Activated CD8-positive, alpha-beta memory T cell treated with anti-CD3 and anti-CD28 coated beads for 24 hours (primary cell): Measurements from ENCODE around the gene SBF1.

Experiments
- DNase-seq: peaks from one replicate; pipeline ENCODE4 v3.0.0-alpha.2; 2020

The SBF1 gene

DNA sequence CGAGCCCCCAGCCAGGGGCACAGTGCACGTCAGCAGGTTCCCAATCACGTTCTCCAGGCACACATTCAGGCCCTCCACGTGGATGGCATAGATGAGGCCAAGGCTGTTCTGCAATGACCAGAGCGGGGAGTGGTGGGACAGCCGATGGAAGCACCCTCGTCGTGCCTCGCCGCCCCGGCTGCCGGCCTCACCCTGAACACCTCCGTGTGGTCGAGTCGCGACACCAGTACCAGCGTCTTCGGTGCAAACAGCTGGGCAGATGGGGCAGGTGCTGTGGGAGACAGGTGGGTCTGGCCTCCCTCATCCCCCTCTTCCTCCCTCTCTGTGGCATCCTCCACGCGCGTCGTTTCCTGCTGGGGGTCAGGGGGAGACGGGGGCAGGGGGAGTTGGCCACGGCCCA, 7.5 kb downstream of the SBF1 start:
- DNase-seq, result no peak

DNA sequence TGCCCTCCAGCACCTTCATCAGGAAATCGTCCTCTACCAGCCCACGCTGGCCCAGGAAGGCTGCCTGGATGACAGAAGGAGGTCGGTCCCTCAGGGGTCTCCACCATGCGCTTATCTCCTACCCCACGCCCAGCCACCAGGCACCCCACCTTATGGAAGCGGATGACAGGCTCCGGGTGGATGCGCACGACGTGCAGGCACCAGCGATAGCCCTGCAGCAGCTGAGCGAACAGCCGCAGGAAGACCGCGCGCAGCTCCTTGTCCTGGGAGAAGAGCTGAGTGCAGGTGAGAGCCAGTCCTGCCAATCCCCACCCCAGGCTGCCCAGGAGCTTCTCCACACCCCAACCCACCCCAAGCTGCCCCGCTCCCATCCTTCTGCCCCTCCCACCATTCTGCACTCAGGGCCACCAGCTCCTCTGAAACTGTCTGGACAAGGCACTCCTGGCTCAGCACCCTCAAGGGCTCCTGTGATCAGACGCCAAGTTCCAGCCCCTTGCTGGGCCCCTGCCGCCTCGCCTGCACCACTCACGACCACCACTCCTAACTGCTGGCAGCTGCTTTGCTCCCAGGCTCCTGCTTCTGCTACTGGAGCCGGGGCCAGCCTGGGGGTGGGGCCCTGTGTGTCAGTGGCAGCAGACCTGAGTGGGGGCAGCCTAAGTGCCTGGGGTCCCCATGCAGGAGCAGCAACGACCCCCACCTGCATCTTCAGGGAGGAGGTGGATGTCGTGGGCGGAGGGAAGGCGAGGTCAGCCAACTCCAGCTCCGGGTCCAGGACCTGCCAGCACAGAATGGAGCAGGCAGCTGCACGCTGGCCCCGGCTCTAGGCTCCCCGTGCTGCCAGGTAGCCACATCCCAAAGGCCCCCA, 9.5 kb downstream of the SBF1 start:
- no peak for DNase-seq

DNA sequence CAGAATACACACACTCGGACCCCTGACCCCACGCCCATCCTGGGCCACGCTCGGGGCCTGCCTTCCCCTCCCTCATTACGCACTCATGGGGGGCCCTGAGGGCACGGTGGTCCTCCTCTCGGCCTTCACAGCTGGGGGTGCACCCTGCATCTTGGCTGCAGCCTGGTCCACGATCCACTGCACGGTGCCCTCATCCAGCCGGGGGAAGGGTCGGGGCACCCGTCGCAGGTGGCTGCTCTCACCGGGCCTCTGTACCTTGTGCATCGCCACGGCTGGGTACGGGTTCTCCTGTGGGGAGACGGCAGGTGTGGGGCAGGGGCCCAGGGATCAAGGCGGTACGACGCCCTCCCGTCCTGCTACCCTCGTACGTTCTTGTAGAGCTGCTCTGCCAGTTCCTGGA, 10.4 kb downstream of the SBF1 start:
- DNase-seq, result no peak

DNA sequence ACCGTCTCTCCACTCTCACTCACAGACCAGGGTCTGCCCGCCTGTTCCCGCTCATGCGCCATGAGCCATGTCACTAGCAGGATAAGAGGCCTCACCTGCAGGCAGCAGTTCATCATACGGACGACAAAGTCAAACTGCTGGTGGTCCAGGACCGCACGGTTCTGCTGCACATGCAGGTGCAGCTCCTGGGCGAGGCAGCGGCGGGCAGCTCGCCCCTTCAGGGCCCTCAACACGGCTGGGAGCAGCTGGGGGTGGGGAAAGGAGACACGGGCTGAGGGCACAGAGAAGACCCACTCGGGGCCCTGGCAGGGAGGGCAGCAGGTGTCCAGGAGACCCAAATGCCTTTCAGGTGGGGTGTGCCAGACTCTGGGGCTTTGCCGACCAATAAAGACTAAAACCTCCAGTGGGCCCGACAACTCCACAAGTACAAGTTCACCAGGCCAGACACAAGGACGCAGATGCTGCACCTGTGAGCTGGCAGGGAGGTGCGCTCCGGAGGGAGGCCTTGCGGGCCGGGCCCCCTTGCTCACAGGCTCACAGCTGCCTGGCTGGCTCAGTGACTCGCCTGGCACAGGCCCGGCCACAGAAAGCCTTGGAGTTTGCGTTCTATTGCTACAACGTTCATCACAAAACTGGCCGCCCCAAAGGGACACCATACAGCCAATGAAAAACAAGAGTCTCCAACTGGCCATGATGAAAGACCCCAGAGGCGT, 11.5 kb downstream of the SBF1 start:
- no peak for DNase-seq

DNA sequence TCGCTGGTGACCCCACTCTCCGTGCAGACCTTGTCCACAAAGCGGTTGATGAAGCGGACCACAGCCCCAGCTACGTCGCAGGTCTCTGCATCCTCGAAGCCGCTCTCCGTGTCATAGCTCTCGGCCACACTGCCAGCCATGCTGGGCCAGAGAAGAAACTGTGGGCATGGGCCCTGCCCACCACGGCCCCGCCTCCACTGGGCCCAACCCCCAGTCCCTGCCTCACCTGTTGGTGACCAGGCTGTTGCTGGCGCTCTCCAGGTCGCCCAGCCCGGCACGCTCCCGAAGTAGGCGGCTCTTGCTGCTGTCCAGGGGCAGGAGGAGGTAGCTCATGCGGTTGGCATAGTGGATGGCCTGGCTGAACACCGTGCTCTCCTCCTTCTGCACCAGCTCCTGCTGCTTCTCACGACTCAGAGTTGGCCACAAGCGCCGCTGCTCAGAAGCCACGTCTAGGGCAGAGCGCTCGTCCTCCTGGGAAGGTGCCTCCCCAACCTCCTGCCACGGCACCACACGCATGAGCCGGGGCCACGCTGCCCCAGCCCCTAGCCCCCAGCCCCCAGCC, 12.8 kb downstream of the SBF1 start:
- no peak for DNase-seq

DNA sequence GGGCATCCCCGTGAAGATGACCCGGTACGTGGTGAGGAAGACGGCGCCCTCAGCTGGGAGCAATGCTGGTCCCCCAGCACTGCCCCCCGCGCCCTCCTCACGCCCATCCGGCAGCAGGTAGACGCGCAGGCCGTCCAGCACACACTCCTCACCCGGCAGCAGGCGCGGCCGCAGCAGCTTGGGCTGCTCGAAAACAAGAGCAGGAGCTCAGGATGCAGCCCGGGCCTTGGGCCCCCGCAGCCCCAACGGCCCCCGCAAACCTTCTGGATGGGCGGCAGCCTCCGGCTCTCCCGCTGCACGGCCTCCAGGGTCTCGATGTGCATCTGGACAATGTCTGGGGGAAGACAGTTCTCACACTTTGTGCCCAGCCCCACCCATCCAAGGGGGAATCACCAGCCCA, 13.3 kb downstream of the SBF1 start:
- DNase-seq, result no peak

DNA sequence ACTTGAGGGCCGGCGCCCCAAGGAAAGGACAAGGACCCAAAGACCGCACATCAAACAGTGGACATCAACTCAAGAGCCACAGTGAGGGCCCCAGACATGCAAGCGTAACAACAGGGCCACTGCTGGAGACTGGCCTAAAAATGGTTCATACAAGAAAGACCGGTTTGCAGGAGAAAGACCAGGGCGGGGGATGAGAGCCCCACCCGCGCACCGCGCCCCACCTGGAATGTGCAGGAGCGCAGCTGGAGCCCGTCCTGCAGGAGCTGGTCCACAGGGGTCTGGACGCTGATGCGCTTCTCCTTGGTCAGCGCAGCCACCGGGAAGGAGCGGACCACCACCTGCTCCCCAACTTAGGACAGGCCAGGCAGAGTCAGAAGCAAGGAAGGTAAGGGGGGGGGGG, 13.9 kb downstream of the SBF1 start:
- no peak for DNase-seq

DNA sequence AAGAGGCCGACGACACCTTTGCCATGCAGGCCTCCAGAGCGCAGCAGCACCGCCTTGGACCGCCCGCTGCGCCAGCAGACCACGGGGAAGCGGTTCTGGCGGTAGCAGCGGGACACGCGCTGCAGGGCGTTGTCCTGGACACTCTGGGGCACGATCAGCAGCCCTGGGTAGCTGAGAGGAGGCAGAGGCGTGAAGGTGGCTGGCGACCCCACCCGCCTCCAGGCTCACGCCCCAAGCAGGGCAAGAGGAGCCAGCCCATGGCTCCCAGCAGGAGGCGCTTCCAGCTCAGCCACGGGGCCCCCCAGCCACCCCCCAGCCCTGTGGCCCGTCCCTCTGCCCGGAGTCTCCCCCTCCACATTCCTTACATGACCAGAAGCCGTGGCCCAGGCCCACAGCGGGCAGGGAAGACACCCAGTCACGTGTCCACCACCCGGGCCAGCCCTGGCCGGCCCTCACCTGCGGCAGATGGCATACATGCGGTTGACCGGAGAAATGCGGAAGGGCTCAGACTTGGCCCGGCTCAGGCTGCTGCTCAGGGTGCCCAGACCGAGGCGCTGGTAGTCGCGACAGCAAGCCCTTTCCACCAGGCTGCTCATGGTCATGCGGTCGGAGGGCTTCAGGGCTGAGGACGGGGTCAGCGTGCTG, 15.2 kb downstream of the SBF1 start:
- no peak for DNase-seq

DNA sequence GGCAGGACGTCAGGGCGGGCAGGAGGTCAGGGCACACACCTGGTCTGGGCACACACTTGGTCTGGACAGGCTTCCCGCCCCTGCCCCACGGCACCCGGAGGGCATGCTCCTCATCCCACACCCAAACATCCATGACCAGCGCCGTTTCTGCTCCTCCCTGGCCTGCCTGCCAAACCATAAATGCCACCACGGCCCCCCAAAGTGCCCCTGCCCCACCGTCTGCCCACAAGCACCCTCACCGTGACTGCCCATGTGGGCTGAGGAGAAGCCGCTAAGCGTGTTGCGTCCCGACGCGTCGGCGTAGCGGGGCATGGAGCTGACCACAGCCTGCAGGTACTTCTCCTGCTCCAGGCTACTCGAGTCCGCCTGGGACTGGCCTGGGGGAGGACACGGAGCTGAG, 15.8 kb downstream of the SBF1 start:
- no peak for DNase-seq

DNA sequence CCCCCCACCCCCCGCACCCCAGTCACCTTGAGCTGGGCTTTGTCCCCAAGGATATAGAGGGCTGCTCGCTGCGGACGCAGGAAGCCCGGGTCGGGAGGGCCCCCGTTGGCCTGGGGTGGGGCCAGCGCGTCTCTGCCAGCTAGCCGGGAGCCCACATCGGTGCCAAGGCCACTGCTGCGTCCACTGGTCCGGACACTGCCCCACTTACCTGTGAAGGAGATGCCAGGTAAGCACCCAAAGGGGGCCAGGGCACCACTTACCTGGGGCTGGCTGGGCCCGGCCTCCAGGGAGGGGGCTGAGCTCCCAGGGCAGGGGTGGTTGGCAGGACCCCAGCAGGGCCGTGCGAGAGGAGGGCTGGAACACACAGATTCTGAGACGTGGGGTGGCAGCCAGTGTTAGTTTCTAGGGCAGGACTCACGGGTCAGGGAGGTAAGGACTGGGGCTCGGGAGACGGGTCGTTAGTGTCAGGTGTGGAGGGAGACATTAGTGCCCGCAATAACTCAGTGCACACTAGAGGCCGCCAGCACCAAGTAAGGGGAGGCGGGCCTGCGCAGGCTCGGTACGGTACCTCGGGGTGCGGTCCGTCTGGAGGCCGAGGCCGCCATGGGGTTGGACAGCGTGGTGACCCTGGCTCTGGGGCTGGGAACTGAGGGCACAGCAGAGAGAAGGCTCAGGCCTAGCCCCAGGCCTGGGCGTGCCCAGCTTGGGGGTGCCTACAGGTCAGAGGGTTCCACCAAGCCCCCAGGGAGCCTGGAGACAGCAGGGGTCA, 18.2 kb downstream of the SBF1 start:
- DNase-seq, result no peak

DNA sequence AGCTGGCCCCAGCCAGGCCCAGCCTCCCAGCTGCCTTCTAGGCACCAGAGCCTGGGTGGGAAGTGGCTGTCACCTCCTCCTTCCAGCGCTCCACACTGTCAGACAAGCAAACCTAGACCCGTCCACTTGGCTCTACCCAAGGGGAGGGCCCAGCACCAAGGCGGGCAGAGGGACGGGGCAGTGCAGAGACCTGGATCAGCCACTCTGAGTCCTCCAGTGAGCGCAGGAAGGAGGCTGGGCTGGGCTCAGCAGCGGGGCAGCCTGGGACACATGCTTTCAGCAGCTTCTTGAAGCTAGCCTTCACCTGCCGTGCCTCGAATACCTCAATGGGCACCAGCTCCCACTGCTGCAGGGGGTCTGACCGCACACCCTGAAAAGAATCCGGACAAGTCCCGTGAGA, 18.8 kb downstream of the SBF1 start:
- no peak for DNase-seq

DNA sequence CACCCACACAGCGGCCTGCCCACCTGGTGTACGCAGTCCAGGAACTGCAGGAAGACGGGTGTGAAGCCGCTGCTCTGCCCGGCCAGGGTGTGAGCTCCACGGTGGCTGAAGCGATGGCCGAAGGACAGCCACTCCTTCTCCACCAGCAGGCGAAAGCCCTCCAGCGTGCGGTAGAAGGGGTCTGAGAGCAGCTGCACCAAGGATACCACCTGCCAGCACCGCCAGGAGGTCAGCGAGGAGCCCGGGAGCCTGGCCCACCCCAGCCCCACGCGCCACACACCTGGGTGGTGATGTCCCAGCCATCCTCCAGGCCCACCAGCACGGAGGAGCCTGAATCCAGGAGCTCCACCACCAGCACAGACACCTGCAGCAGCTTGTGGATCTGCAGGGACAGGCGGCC, 19.6 kb downstream of the SBF1 start:
- no peak for DNase-seq

DNA sequence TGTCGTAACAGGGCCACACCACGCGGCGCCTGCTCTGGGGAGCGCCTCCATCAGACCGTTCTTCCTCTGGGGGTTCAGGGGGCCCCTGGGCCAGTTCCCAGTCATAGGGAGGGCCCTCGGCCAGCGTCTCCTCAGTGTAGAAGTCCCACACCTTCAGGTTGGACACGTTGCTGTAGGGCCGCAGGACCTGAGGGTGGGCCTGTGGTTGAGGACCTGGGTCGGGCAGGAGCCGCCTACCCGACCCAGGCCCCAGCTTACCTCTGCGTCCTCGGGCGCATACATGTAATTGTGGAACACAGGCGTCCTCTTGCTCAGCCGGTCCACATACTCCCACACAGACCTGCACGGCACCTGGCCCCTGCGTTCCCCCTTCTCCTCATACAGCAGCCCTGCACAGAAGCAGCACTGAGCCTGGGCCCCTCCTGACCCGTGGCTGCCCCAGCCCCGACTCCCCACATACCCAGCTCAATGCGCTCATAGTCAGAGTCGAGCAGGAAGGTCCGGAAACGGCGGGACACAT, 20.2 kb downstream of the SBF1 start:
- DNase-seq, result no peak

DNA sequence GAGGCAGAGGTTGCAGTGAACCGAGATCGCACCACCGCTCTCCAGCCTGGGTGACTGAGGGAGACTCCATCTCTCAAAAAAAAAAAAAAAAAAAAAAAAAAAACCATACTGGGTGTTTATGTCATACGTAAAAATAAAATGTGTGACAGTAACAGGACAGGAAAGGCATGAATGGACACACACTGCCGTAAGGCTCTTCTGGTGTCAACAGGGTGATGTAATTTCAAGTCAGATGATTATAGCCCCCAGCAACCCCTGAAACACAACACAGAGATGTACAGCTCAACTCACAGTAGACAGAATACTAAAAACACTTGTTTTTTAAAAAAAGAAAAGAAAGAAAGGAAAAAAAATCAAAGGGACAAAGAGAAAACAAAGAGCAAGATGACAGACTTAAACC, 22.2 kb downstream of the SBF1 start:
- DNase-seq, result no peak

DNA sequence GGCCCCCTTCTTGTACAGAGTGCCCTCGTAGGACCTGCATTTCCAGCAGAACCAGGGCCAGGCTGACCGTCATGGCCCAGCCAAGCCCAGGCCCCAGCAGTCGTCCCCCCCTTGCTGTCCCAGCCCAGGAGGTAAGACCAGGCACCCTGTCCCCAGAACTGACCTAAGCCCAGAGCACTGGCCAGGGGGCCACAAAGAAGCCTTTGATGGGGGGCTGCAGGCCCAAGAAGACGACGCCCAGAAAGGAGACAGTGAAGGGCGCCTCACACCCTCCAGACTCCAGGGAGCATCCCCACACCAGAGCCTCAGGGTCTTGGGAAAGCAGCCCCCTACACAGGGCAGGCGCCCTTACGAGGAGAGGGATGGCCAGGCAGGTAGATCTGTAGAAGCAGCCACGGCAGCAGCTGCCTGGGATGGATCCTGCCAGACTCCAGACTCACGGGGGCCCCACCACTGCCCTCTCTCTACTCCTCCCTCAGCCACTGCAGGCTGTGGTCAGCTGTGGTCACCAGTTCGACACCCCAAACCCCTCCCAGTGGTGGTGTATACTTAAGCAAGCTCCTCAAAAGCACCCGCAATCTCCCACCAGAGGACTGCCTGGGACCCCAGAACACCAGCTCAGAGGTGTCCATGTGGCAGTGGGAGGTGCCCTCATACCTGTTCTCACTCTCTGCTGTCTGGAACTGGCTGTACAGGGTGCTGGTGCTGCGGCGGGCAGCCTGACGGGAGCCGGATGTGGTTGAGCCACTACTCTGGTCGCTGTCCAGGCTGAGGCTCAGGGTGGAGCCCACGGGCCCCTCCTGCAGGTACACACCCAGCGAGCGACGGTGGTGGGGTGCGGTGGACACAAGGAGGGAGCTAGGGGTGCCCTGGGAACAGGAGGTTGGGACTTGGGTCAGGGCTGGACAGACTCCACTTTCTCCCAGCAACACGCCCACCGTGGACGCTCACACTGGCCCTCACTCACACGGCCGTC, 27.0 kb downstream of the SBF1 start:
- no peak for DNase-seq

DNA sequence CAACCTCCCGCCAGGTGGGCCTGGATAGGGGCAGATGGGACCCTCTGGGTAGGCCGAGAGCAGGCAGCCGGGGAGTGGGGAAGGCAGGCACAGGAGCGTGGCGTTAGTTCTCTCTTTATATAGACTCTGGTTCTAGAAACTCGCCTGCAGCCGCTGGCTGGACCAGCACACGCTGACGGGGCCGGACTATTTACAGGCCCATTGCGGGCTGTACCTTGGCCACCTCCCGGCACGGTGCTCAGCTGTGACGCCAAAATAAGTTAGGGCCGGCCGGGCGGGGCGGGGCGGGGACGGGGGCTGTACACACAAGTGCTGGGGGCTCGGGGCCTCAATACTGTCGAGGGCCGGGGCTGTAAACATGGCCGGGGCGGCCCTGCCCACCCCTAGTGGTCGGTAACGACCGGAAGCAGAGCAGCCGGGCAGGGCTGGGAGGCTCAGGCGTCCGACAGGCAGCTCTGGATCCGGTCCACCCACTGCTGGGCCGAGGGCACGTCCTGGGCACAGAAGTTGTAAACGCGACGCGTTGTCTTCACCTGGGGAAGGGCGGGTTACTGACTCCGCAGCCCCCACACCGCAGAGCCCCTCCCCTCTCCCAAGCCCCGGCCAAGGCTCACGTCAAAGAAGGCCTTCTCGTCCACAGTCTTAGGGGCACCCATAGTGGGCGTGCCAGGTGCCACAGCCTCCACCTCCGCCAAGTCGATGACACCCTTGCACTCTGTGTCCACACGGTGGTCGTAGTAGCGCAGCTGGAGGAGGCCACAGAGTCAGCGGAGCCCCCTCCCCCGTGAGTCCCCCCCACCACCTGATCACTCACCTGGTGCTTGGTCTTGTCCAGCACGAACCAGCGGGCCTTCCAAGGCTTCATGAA, 27.9 kb downstream of the SBF1 start:
- DNase-seq, result no peak

DNA sequence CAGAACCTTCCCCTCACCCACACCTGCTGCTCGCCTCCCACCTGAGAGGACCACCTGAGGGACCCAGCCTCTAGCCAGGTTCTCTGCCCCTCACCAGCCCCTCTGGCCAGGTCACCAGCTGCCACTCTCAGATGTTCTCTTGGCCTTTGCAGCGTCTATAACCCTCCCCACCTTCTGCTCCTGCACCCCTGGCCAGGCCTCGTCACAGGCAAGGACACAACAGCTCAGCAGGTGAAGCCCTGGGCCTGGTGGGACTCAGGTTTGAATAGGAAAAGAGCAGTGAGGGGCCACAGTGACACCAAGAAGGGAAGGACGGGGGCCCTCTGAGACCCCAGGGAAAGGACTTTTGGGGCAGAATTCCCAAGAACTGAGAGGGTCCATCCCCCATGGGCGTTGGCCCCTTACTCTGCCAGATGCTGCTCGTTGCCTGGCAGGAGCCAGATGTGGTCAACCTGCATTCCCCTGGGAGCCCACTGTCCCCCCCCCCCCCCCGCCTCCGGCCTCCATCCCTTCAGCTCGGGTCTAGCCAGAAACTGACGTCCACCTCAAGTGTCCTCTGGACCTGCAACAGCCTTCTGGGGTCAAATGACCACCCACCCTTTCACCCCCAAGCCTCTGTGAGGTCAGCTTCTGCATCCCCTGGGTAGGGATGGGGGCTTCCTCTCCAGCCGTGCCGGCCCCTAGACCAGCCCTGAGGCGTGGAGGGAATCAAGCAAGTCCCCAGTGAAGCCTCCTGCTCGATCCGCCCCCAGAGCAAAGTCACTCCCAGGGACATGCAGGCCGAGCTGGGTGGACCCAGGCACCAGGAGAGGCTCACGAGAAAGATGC, 28.7 kb downstream of the SBF1 start:
- no peak for DNase-seq

DNA sequence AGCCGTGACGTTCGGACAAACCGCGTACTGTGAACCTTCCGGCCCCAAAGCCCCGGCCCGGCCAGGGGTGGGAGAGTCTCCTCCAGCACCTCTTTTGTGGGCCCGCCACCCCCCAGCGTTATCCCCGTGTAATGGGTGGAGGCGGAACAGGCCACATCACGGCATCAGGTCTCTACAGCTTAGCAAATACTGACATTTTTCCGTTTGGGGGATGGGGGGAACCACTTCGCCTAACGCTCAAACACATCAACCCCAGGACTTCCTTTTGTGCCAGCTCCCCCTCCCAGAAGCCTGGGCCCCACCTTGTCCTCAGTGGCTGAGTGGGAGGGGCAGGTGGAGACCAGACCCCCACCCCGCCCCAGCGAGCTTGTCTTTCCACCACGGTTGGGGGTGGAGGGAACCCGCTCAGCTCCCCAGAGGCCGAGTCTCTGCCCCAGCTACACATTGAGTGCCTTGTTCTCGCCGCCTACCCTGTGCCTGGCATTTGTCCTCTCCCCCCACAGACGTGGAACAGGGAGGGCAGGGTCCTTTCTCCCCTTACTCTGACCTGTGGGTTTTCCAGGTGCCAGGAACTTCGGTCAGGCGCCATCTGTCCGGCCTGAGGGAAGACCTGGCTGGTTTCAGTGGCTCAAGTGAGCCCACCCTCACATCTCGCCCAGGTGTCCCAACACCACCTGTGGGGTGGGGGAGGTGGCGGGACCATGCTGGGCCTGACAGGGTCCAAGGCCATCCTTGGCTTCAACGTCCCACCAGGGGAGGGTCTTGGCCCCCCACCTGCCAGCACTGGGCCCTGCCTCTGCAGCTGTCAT, 29.6 kb downstream of the SBF1 start:
- peak; percentile 76 for DNase-seq

DNA sequence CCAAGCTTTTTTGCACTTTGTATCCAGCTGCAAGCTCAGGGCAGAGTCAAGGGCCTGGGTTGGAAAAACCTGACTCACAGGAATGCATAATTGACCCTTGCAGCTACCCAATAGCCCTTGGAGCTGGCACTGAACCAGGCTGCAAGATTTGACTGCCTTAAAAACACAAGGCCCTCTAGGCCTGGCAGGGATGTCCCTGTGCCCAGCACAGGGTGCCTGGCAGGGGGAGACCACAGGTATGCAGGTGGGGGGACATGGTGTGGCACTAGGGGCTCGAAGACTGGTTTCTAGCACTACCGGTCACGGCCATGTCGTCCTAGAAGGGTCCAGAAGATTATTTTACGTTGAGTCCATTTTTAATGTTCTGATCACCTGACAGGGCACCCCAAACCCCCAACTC, 30.2 kb downstream of the SBF1 start:
- no peak for DNase-seq
